ENCODE results near the gene ARMC8. TPM values are rescaled to one million over a fixed set of nuclear protein-coding genes. Genes with fewer than 3 reads are reported as not detected.

The ARMC8 gene
- total RNA-seq, 4 donors from 2014 or later, result 65.2 to 138 (median 77.1) TPM

GRCh38 chr3:138219255-138219654, 32.2 kb downstream of the ARMC8 start:
- no peak for TF ChIP-seq CTCF (IDR thresholded peaks at IDR 0.05; ENCODE audit: low read depth)

GRCh38 chr3:138220242-138220641, 33.1 kb downstream of the ARMC8 start:
- no peak for TF ChIP-seq CTCF (IDR thresholded peaks at IDR 0.05; ENCODE audit: low read depth)

- TF ChIP-seq CTCF (IDR thresholded peaks at IDR 0.05; ENCODE audit: low read depth), result no peak
These were observed 33.7 kb downstream of the ARMC8 start for GRCh38 chr3:138220788-138221187.

GRCh38 chr3:138222131-138222941, 35.2 kb downstream of the ARMC8 start:
- TF ChIP-seq CTCF (IDR thresholded peaks at IDR 0.05; ENCODE audit: low read depth), result no peak

- TF ChIP-seq CTCF (IDR thresholded peaks at IDR 0.05; ENCODE audit: low read depth), result no peak
These were observed 35.8 kb downstream of the ARMC8 start for GRCh38 chr3:138222942-138223287.

GRCh38 chr3:138227650-138228049, 40.5 kb downstream of the ARMC8 start:
- no peak for TF ChIP-seq CTCF (IDR thresholded peaks at IDR 0.05; ENCODE audit: low read depth)

- no peak for TF ChIP-seq CTCF (IDR thresholded peaks at IDR 0.05; ENCODE audit: low read depth)
These were observed 43.4 kb downstream of the ARMC8 start for GRCh38 chr3:138230525-138230924.
